HG03457 (cell line): Measurements from ENCODE around the gene EIF4B.
"Not testable (repeated sequence)": the region's sequence is repeated elsewhere in the genome, so short reads cannot be mapped to it uniquely, and the experiment has no call there.

ENCODE experiments used
- ATAC-seq: cut with Tn5 transposase; IDR thresholded peaks from one replicate; pipeline ENCODE4 v1.9.1; 2021; ENCODE audit warnings: moderate number of reproducible peaks; ENCODE audit not compliant: unreplicated experiment

EIF4B gene

GRCh38 chr12:53005986-53006809 is at the start of gene EIF4B:
TSS of gene EIF4B (plus strand) at chr12:53006456. CDS start at chr12:53006484, 28 bp downstream.
- peak; percentile 77 for ATAC-seq

GRCh38 chr12:52956987-52957386 is 49.3 kb upstream of the EIF4B start:
- ATAC-seq: no peak

GRCh38 chr12:52964556-52965336 is 41.5 kb upstream of the EIF4B start:
- ATAC-seq: no peak

- ATAC-seq: no peak
Observed at GRCh38 chr12:52965337-52965731, 40.9 kb upstream of the EIF4B start.

- no peak for ATAC-seq
Observed at GRCh38 chr12:52969166-52969795, 37.0 kb upstream of the EIF4B start.

- ATAC-seq: no peak
Observed at GRCh38 chr12:52969828-52970569, 36.3 kb upstream of the EIF4B start.

- no peak for ATAC-seq
Observed at GRCh38 chr12:52971679-52972329, 34.5 kb upstream of the EIF4B start.

- no peak for ATAC-seq
Observed at GRCh38 chr12:52975204-52975603, 31.1 kb upstream of the EIF4B start.

- no peak for ATAC-seq
Observed at GRCh38 chr12:52975820-52976573, 30.3 kb upstream of the EIF4B start.

- ATAC-seq: no peak
Observed at GRCh38 chr12:52976574-52977071, 29.6 kb upstream of the EIF4B start.

GRCh38 chr12:52977170-52977569 is 29.1 kb upstream of the EIF4B start:
- ATAC-seq: no peak

GRCh38 chr12:52980096-52980649 is 26.1 kb upstream of the EIF4B start:
- no peak for ATAC-seq

GRCh38 chr12:52980650-52981423 is 25.4 kb upstream of the EIF4B start:
- ATAC-seq: peak; percentile 71

- no peak for ATAC-seq
Observed at GRCh38 chr12:52984136-52984535, 22.1 kb upstream of the EIF4B start.

GRCh38 chr12:52988898-52989297 is 17.4 kb upstream of the EIF4B start:
- ATAC-seq: no peak

- ATAC-seq: no peak
Observed at GRCh38 chr12:52990206-52990605, 16.1 kb upstream of the EIF4B start.

GRCh38 chr12:52992240-52992639 is 14.0 kb upstream of the EIF4B start:
- ATAC-seq: not testable (repeated sequence)
